Measurements from ENCODE around the gene FSIP1.
A peak's percentile ranks its signal among the peaks of the same experiment; 100 is the strongest.
"Not testable (repeated sequence)": the region's sequence is repeated elsewhere in the genome, so short reads cannot be mapped to it uniquely, and the experiment has no call there.

FSIP1 gene

DNA sequence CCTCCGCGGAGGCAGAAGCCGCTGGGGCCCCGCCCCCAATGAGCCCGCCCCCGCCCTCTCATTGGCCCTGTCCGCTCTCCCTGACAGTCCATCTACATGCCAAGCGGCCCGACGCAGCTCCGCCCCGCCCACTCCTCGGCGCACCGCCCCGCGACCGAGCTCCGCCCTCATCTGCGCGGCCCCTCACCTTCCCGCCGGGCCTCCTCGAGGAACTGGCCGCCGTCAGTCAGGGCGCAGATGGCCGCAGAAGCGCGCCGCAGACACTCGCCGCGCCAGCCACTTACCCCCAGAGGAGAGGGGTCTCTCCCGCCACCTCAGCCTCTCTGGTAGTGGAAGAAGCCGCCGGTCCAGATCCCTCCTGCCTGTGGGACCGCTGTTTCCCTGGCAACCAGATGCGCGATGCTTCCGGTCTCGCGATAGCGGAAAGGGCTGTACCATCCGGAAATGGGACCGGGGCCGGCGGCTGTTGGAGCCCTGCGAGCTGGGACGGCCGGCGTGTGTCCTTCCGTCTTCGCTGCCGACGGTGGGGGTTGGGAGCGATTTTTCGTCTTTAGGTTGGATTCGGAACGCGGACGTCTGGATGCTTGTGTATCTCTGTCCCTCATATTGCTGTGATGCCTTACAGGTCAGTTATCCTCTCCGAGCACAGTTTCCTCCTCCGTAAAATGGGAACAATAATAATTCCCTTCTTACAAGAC lies at the start of gene FSIP1:
Gene FSIP1 (minus strand): TSS at position 401 of the 698 bp plus-strand sequence. CDS start 6,317 bp downstream, outside the sequence.
- peak; percentile 90 to 93 (median 92) for DNase-seq (ENCODE audit: low read depth in 2 of 3, low spot score in 2 of 3)

DNA sequence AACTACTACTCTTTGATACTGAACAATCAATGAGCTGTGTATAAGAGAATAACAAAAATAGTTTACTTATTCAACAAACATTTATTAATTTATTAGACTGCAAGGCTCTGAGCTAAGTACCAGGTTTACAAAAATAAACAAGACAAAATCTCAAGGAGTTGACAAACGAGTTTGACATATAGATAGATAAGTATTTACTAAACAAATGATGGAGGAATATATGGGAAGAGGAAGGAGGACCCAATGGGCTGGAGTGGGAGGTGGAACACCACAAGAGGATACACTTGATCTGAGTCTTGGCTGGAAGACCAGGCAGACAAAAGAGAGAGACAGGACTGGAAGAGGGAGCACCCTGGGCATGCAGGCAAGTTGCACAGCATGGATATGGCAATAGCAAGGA lies 47.5 kb upstream of the FSIP1 start:
- DNase-seq (ENCODE audit: low read depth in 2 of 3, low spot score in 2 of 3) = no peak

DNA sequence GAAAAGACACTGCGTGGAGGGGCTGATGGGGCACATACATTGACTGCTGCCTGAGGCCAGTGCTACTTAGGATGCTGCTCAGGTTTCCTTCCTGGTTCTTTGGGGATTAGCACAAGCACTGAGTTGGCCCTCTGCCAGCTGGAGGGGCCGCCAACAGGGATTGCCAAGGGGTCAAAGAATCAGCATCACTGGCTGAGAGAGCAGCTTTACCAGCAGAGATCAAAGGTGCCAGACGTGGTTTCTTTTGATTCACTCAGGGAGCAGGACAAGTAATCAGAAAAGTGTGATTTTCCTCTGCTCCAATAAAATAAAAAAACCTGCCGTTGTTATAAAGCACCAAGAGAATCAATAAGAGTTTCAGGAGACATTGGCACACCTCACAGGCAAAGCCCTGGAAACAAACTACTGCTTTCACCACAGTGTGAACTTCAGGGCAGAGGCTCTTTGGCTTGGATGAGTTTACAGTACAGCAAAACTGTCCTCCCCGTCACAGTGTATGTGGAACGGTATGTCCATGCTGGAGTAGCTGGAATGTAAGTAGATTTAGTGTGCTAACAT lies 45.8 kb upstream of the FSIP1 start:
- DNase-seq (ENCODE audit: low read depth in 2 of 3, low spot score in 2 of 3) = no peak

GRCh38 chr15:39826975-39827374 lies 44.3 kb upstream of the FSIP1 start:
- DNase-seq (ENCODE audit: low read depth in 2 of 3, low spot score in 2 of 3) = no peak

DNA sequence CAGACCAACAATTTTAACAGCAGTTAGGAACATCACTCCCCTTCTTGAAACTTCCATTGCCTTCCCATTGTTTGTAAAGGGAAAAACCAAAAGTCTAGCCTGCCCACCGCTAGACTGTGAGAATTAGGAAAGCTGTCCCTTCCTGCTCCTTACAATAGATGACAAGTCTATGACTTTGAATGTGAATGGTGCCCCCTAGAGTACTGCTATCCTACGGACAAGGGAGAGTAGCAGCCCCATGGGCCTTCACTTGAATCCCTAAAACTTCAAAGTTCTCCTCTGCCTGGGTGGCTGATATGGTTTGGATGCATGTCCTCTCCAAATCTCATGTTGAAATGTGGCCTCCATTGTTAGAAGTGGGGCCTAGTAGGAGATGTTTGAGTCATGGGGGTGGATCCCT lies 41.0 kb upstream of the FSIP1 start:
- no peak for DNase-seq (ENCODE audit: low read depth in 2 of 3, low spot score in 2 of 3)

GRCh38 chr15:39820050-39820602 lies 37.5 kb upstream of the FSIP1 start:
- DNase-seq (ENCODE audit: low read depth in 2 of 3, low spot score in 2 of 3) = no peak

DNA sequence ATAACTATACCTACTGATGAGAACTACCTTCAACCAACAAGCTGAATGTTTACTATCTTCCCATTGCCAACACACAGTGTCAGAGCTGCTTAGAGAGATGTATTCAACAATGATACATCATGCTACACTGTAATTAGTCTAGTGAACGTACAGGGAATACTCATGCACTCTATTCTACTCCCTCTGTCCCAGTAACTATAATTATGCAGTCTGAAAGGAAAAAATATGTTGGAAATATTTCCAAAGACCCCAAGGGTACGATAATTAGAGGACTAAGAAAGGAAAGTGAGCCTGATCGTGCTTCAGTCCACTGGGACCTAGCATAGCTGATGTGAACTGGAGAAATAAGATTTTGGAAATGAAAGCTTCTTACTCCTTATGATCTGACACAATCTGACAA lies 36.9 kb upstream of the FSIP1 start:
- DNase-seq (ENCODE audit: low read depth in 2 of 3, low spot score in 2 of 3) = no peak

DNA sequence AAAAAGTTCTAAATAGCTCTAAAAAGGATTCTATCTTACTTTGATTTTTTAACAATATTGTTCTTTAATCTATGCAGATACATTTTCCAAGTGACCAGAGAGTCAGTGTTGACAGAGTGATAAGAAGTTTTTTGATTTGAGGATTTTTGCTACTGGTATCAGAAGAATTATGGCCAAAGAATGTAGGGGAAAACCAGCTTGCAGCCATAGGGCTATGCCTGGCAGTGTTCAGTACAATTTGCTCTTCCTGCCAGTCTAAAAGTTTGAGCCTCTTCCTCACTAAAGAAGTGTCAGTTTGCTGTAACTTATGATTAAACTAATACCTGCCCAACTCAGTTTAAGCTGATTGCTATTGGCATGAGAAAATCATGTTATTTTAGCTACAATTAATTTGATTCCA lies 35.3 kb upstream of the FSIP1 start:
- DNase-seq (ENCODE audit: low read depth in 2 of 3, low spot score in 2 of 3) = no peak

DNA sequence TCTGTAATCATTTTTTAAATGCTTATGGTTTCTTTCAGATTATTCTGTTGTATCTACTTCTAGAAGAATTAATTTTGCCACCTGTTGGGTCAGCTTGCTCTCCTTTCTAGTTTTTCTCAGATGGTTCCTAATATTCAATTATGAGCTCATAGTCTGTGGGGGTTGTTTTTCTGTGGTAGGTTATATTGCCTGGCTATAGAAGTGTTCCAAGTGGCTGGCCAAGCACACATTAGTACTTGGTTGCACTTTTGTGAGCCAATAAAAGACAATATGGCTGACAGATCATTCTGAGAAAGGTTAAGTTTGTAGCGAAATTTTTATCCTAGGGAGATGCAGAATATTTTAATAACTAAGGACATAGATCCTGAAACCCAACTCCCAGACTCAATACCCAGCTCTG lies 31.8 kb upstream of the FSIP1 start:
- no peak for DNase-seq (ENCODE audit: low read depth in 2 of 3, low spot score in 2 of 3)

DNA sequence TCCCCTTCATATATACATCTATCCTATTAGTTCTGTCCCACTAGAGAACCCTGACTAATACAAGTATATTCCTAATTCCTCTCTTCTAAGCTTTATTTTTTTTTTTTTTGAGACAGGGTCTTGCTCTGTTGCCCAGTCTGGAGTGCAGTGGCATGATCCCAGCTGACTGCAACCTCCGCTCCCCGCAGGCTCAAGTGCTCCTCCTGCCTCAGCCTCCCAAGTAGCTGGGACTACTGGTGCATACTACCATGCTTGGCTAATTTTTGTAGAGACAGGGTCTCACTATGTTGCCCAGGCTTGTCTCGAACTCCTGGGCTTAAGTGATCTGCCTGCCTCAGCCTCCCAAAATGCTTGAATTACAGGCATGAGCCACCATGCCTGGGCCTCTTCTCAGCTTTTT lies 30.0 kb upstream of the FSIP1 start:
- not testable (repeated sequence) for DNase-seq (ENCODE audit: low read depth in 2 of 3, low spot score in 2 of 3)

GRCh38 chr15:39808909-39809308 lies 26.3 kb upstream of the FSIP1 start:
- no peak for DNase-seq (ENCODE audit: low read depth in 2 of 3, low spot score in 2 of 3)

- no peak for DNase-seq (ENCODE audit: low read depth in 2 of 3, low spot score in 2 of 3)
Observed at GRCh38 chr15:39807791-39808190, 25.1 kb upstream of the FSIP1 start.

- DNase-seq (ENCODE audit: low read depth in 2 of 3, low spot score in 2 of 3) = no peak
Observed at GRCh38 chr15:39804026-39804425, 21.4 kb upstream of the FSIP1 start.

GRCh38 chr15:39803016-39803415 lies 20.4 kb upstream of the FSIP1 start:
- DNase-seq (ENCODE audit: low read depth in 2 of 3, low spot score in 2 of 3) = no peak

DNA sequence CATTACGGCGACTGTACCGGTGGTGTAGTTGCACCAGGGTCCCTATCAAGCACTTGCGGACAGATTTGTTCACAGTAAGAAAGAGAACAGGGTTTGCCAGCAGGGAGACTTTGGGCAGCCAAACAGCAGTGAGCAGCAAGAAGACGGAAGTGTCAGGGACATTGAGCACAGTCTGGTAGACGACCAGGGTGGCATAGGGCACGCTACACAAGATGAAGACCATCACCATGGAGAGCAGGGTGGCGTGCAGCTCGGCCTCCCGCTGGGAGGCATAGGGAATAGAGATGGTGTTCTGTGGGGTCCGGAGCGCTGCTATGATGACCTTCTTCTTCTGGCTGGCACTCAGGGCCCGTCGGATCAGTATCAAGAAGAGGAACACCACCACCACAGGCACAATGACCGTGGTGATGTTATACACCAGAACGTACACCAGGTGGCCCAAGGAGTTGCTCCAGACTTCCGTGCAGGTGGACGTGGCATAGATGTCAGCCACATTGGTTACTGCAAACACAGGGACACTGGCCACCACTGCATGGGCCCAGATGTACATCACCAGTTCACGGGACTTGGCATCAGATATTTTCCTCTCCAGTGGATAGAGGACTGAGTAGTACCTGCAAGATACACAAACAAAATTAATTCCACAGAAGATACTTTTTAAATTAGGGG lies 19.1 kb upstream of the FSIP1 start:
- no peak for DNase-seq (ENCODE audit: low read depth in 2 of 3, low spot score in 2 of 3)

- DNase-seq (ENCODE audit: low read depth in 2 of 3, low spot score in 2 of 3) = no peak
Observed at GRCh38 chr15:39799552-39800011, 16.9 kb upstream of the FSIP1 start.

GRCh38 chr15:39798382-39798781 lies 15.7 kb upstream of the FSIP1 start:
- DNase-seq (ENCODE audit: low read depth in 2 of 3, low spot score in 2 of 3) = no peak

DNA sequence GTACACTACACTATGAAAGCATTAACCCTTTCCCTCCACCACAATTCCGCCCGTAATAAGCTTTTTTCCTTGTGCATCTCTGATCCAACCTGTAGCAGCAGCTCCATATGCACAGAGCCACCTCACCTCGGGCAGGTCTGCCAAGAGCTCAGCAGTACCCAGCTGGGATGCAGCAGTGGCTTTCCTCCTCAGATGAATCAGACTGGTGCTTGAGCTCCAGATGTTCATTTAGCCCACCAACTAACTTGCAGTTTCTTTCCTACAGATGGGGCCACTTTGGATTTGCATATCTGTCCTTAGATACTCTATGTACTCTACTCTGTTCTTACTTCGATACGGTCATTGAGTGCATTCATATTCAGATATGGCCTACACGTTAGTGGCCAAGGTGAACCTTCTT lies 14.8 kb upstream of the FSIP1 start:
- DNase-seq (ENCODE audit: low read depth in 2 of 3, low spot score in 2 of 3) = no peak

GRCh38 chr15:39796601-39797000 lies 14.0 kb upstream of the FSIP1 start:
- no peak for DNase-seq (ENCODE audit: low read depth in 2 of 3, low spot score in 2 of 3)

GRCh38 chr15:39795486-39795885 lies 12.8 kb upstream of the FSIP1 start:
- no peak for DNase-seq (ENCODE audit: low read depth in 2 of 3, low spot score in 2 of 3)

DNA sequence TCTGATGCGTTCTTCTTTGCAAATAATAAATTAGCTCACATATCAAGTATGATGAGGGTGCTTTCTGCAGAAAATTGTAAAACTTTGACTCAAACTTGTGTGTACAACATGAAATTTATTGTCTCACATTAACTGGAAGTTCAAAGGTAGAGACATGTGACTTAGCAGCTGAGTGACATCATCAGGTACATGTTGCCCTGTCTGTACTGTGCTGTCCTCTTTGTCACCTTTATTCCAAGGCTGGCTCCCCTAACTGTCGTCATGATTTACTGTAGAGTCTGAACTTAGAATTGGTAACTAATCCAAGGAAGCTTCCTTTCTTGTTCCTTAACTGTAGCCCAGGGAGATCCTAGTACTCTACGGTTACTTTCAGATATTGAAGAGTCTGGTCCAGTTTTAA lies 12.3 kb upstream of the FSIP1 start:
- DNase-seq (ENCODE audit: low read depth in 2 of 3, low spot score in 2 of 3) = no peak

GRCh38 chr15:39793923-39794322 lies 11.3 kb upstream of the FSIP1 start:
- DNase-seq (ENCODE audit: low read depth in 2 of 3, low spot score in 2 of 3) = no peak
